C1 segment of cervical spinal cord (tissue), 14 donors: ENCODE measurements around the gene SCN3B.
"Not testable (repeated sequence)": the region's sequence is repeated elsewhere in the genome, so short reads cannot be mapped to it uniquely, and the experiment has no call there.

ENCODE experiments used
- DNase-seq, 14 donors: peaks; one replicate each; lab custom pipeline; 2025; lab: John Stamatoyannopoulos, UW

The SCN3B gene

GRCh38 chr11:123654566-123655081 lies at the start of gene SCN3B:
Gene SCN3B, minus strand, starts transcription at chr11:123654624. Its CDS starts 823 bp downstream, at chr11:123653801.
- DNase-seq, result peak in 9 of 14 donors; percentile 18 to 82 (median 32)

GRCh38 chr11:123702696-123703095 lies 48.3 kb upstream of the SCN3B start:
- DNase-seq, result no peak

GRCh38 chr11:123702139-123702538 lies 47.7 kb upstream of the SCN3B start:
- no peak for DNase-seq

GRCh38 chr11:123700772-123701171 lies 46.3 kb upstream of the SCN3B start:
- no peak for DNase-seq

- DNase-seq, result no peak
Observed at GRCh38 chr11:123698546-123699127, 44.2 kb upstream of the SCN3B start.

GRCh38 chr11:123696183-123696582 lies 41.8 kb upstream of the SCN3B start:
- no peak for DNase-seq

- DNase-seq, result no peak
Observed at GRCh38 chr11:123695231-123695630, 40.8 kb upstream of the SCN3B start.

GRCh38 chr11:123694551-123694950 lies 40.1 kb upstream of the SCN3B start:
- no peak for DNase-seq

GRCh38 chr11:123692961-123693360 lies 38.5 kb upstream of the SCN3B start:
- DNase-seq, result no peak

GRCh38 chr11:123690485-123690884 lies 36.1 kb upstream of the SCN3B start:
- DNase-seq, result no peak

GRCh38 chr11:123684601-123685000 lies 30.2 kb upstream of the SCN3B start:
- DNase-seq, result no peak

GRCh38 chr11:123683428-123684170 lies 29.2 kb upstream of the SCN3B start:
- peak in 1 of 14 donors; percentile 66 for DNase-seq

- DNase-seq, result peak in 1 of 14 donors; percentile 84
Observed at GRCh38 chr11:123682696-123683410, 28.4 kb upstream of the SCN3B start.

- no peak for DNase-seq
Observed at GRCh38 chr11:123681030-123681429, 26.6 kb upstream of the SCN3B start.

GRCh38 chr11:123678246-123678645 lies 23.8 kb upstream of the SCN3B start:
- no peak for DNase-seq

GRCh38 chr11:123677510-123677909 lies 23.1 kb upstream of the SCN3B start:
- no peak for DNase-seq

GRCh38 chr11:123674297-123674696 lies 19.9 kb upstream of the SCN3B start:
- no peak for DNase-seq

- DNase-seq, result no peak
Observed at GRCh38 chr11:123672568-123672967, 18.1 kb upstream of the SCN3B start.

- no peak for DNase-seq
Observed at GRCh38 chr11:123671534-123671933, 17.1 kb upstream of the SCN3B start.

GRCh38 chr11:123670081-123670480 lies 15.7 kb upstream of the SCN3B start:
- no peak for DNase-seq

- DNase-seq, result no peak
Observed at GRCh38 chr11:123665306-123665705, 10.9 kb upstream of the SCN3B start.

- not testable (repeated sequence) for DNase-seq
Observed at GRCh38 chr11:123659965-123660364, 5.5 kb upstream of the SCN3B start.
